HG02870 (cell line): ENCODE data around the gene TMCO4.

Experiments used
- ATAC-seq: cut with Tn5 transposase; IDR thresholded peaks from one replicate; pipeline ENCODE4 v1.9.1; 2021; ENCODE audit warnings: mild to moderate bottlenecking, moderate library complexity; ENCODE audit not compliant: unreplicated experiment

Gene TMCO4

GRCh38 chr1:19723874-19724273 is 75.8 kb downstream of the TMCO4 start:
- no peak for ATAC-seq

- no peak for ATAC-seq
Measured at GRCh38 chr1:19720973-19721372, 78.7 kb downstream of the TMCO4 start.

GRCh38 chr1:19720174-19720573 is 79.5 kb downstream of the TMCO4 start:
- ATAC-seq = no peak

- no peak for ATAC-seq
Measured at GRCh38 chr1:19717467-19717866, 82.2 kb downstream of the TMCO4 start.

- ATAC-seq = no peak
Measured at GRCh38 chr1:19715334-19716203, 84.1 kb downstream of the TMCO4 start.

GRCh38 chr1:19712928-19713327 is 86.8 kb downstream of the TMCO4 start:
- no peak for ATAC-seq

- ATAC-seq = peak; percentile 64
Measured at GRCh38 chr1:19710825-19711611, 88.7 kb downstream of the TMCO4 start.

GRCh38 chr1:19709260-19709793 is 90.4 kb downstream of the TMCO4 start:
- ATAC-seq = no peak

GRCh38 chr1:19708567-19709110 is 91.1 kb downstream of the TMCO4 start:
- no peak for ATAC-seq

- ATAC-seq = no peak
Measured at GRCh38 chr1:19706136-19706535, 93.6 kb downstream of the TMCO4 start.

GRCh38 chr1:19705464-19705863 is 94.3 kb downstream of the TMCO4 start:
- ATAC-seq = no peak

GRCh38 chr1:19704247-19705113 is 95.2 kb downstream of the TMCO4 start:
- ATAC-seq = no peak

GRCh38 chr1:19703280-19703679 is 96.4 kb downstream of the TMCO4 start:
- no peak for ATAC-seq

GRCh38 chr1:19700079-19700777 is 99.5 kb downstream of the TMCO4 start:
- no peak for ATAC-seq

GRCh38 chr1:19698181-19698580 is 101.5 kb downstream of the TMCO4 start:
- no peak for ATAC-seq

- ATAC-seq = no peak
Measured at GRCh38 chr1:19696820-19697219, 102.9 kb downstream of the TMCO4 start.

- ATAC-seq = no peak
Measured at GRCh38 chr1:19695772-19696171, 103.9 kb downstream of the TMCO4 start.

- ATAC-seq = no peak
Measured at GRCh38 chr1:19694298-19694697, 105.4 kb downstream of the TMCO4 start.

- no peak for ATAC-seq
Measured at GRCh38 chr1:19690342-19690741, 109.4 kb downstream of the TMCO4 start.

- no peak for ATAC-seq
Measured at GRCh38 chr1:19689856-19690255, 109.9 kb downstream of the TMCO4 start.
